ENCODE results near the gene TMEM60. TPM values are rescaled to one million over a fixed set of nuclear protein-coding genes. Genes with fewer than 3 reads are reported as not detected.
"Not testable (repeated sequence)": the region's sequence is repeated elsewhere in the genome, so short reads cannot be mapped to it uniquely, and the experiment has no call there.

TMEM60 gene
- total RNA-seq, 2 experiments from 2014 or later = 19.2 to 29.7 TPM

- no peaks in the 10 kb centered on the region for H3K9me2 ChIP-seq (ENCODE audit: insufficient read depth, low read length)
- no peaks in the 10 kb centered on the region for H3K4me1 ChIP-seq (ENCODE audit: insufficient read depth, low read length, poor library complexity, severe bottlenecking)
- BruUV-seq (replicated peaks) = no TSS peak
- no peak overlapping the region for H3K4me2 ChIP-seq (ENCODE audit: low read length)
- no peaks in the 10 kb centered on the region for H3K9me3 ChIP-seq (ENCODE audit: low read length)
- H3K27ac ChIP-seq (ENCODE audit: low read depth, low read length, poor library complexity, severe bottlenecking) = no peak overlapping the region
- H3K4me3 ChIP-seq (ENCODE audit: low read depth, low read length, poor library complexity, severe bottlenecking) = no peak overlapping the region
- intact Hi-C loops (cut with micrococcal nuclease; ENCODE audit: unreplicated experiment) = no loop called here
- DNase-seq (ENCODE audit: low spot score) = no peak
- POLR2A ChIA-PET = no interaction called here
- 0 out of 2 replicates have a peak, but pooled peaks cover 5% of the 10 kb centered on the region for H4K20me1 ChIP-seq (ENCODE audit: insufficient read depth, low read length)
- peaks cover 57% of the 10 kb centered on the region for H3K36me3 ChIP-seq (ENCODE audit: insufficient read depth, low read length)
- CTCF ChIA-PET (ENCODE audit: unreplicated experiment) = no interaction called here
- H2AFZ ChIP-seq (ENCODE audit: low read length) = no peak overlapping the region
- H3K79me2 ChIP-seq (ENCODE audit: insufficient read depth, low read depth, low read length) = no peaks in the 10 kb centered on the region
- no peak for TF ChIP-seq CTCF (conservative IDR thresholded peaks at IDR 0.05; ENCODE audit: low read length)
- no peak for TF ChIP-seq EZH2phosphoT487 (IDR thresholded peaks at IDR 0.05; ENCODE audit: borderline replicate concordance, low read depth, low read length)
Measured at GRCh38 chr7:77786741-77787140, 11.5 kb downstream of the TMEM60 start.

DNA sequence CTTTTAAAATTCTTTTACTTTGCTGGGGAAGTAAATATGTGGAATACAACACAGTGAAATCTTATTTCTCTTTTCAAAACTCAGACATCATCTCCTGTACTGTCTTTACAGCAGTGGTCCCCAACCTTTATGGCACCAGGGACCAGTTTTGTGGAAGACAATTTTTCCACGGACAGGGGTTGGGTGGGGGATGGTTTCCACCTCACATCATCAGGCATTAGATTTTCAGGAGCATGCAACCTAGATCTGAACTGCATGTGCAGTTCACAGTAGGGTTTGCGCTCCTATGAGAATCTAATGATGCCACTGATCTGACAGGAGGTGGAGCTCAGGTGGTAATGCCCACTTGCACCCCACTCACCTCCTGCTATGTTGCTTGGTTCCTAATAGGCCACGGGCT is 12.2 kb downstream of the TMEM60 start:
- H3K36me3 ChIP-seq (ENCODE audit: insufficient read depth, low read length) = peaks cover 65% of the 10 kb centered on the region
- no peak for DNase-seq (ENCODE audit: low spot score)
- no peaks in the 10 kb centered on the region for H4K20me1 ChIP-seq (ENCODE audit: insufficient read depth, low read length)
- no peak for TF ChIP-seq CTCF (conservative IDR thresholded peaks at IDR 0.05; ENCODE audit: low read length)
- no peak for TF ChIP-seq EZH2phosphoT487 (IDR thresholded peaks at IDR 0.05; ENCODE audit: borderline replicate concordance, low read depth, low read length)
- no peaks in the 10 kb centered on the region for H3K79me2 ChIP-seq (ENCODE audit: insufficient read depth, low read depth, low read length)
- no peaks in the 10 kb centered on the region for H3K4me1 ChIP-seq (ENCODE audit: insufficient read depth, low read length, poor library complexity, severe bottlenecking)
- CTCF ChIA-PET (ENCODE audit: unreplicated experiment) = no interaction called here
- POLR2A ChIA-PET = no interaction called here
- H3K9me2 ChIP-seq (ENCODE audit: insufficient read depth, low read length) = no peaks in the 10 kb centered on the region
- H3K4me3 ChIP-seq (ENCODE audit: low read depth, low read length, poor library complexity, severe bottlenecking) = no peak overlapping the region
- H3K4me2 ChIP-seq (ENCODE audit: low read length) = no peak overlapping the region
- intact Hi-C loops (cut with micrococcal nuclease; ENCODE audit: unreplicated experiment) = no loop called here
- H3K27ac ChIP-seq (ENCODE audit: low read depth, low read length, poor library complexity, severe bottlenecking) = no peak overlapping the region
- BruUV-seq (replicated peaks) = no TSS peak
- no peak overlapping the region for H2AFZ ChIP-seq (ENCODE audit: low read length)
- H3K9me3 ChIP-seq (ENCODE audit: low read length) = no peaks in the 10 kb centered on the region

GRCh38 chr7:77784426-77784825 is 13.8 kb downstream of the TMEM60 start:
- H3K79me2 ChIP-seq (ENCODE audit: insufficient read depth, low read depth, low read length); H2AFZ ChIP-seq (ENCODE audit: low read length); H3K4me2 ChIP-seq (ENCODE audit: low read length); H4K20me1 ChIP-seq (ENCODE audit: insufficient read depth, low read length); H3K9me2 ChIP-seq (ENCODE audit: insufficient read depth, low read length); BruUV-seq (replicated peaks); H3K27ac ChIP-seq (ENCODE audit: low read depth, low read length, poor library complexity, severe bottlenecking); POLR2A ChIA-PET; CTCF ChIA-PET (ENCODE audit: unreplicated experiment); DNase-seq (ENCODE audit: low spot score); intact Hi-C loops (cut with micrococcal nuclease; ENCODE audit: unreplicated experiment); H3K4me3 ChIP-seq (ENCODE audit: low read depth, low read length, poor library complexity, severe bottlenecking); H3K4me1 ChIP-seq (ENCODE audit: insufficient read depth, low read length, poor library complexity, severe bottlenecking); H3K9me3 ChIP-seq (ENCODE audit: low read length): not testable (repeated sequence)
- H3K36me3 ChIP-seq (ENCODE audit: insufficient read depth, low read length) = peaks cover 80% of the 10 kb centered on the region

Measured in OCI-LY7 (cell line).